ENCODE data around the gene SYNDIG1.
"Not testable (repeated sequence)": the region's sequence is repeated elsewhere in the genome, so short reads cannot be mapped to it uniquely, and the experiment has no call there.

Gene SYNDIG1

GRCh38 chr20:24492031-24492607 is 22.7 kb downstream of the SYNDIG1 start:
- no peak for DNase-seq (ENCODE audit: low read depth in 2 of 3, low spot score in 1 of 3)

GRCh38 chr20:24492698-24493097 is 23.3 kb downstream of the SYNDIG1 start:
- no peak for DNase-seq (ENCODE audit: low read depth in 2 of 3, low spot score in 1 of 3)

GRCh38 chr20:24493181-24493580 is 23.8 kb downstream of the SYNDIG1 start:
- no peak for DNase-seq (ENCODE audit: low read depth in 2 of 3, low spot score in 1 of 3)

- DNase-seq (ENCODE audit: low read depth in 2 of 3, low spot score in 1 of 3): no peak
These were observed 24.4 kb downstream of the SYNDIG1 start for GRCh38 chr20:24493661-24494459.

GRCh38 chr20:24494460-24494920 is 25.1 kb downstream of the SYNDIG1 start:
- no peak for DNase-seq (ENCODE audit: low read depth in 2 of 3, low spot score in 1 of 3)

- DNase-seq (ENCODE audit: low read depth in 2 of 3, low spot score in 1 of 3): no peak
These were observed 25.8 kb downstream of the SYNDIG1 start for GRCh38 chr20:24495266-24495665.

- no peak for DNase-seq (ENCODE audit: low read depth in 2 of 3, low spot score in 1 of 3)
These were observed 28.4 kb downstream of the SYNDIG1 start for GRCh38 chr20:24497851-24498250.

GRCh38 chr20:24498641-24499040 is 29.2 kb downstream of the SYNDIG1 start:
- no peak for DNase-seq (ENCODE audit: low read depth in 2 of 3, low spot score in 1 of 3)

GRCh38 chr20:24499472-24499871 is 30.0 kb downstream of the SYNDIG1 start:
- DNase-seq (ENCODE audit: low read depth in 2 of 3, low spot score in 1 of 3): no peak

GRCh38 chr20:24501764-24502556 is 32.5 kb downstream of the SYNDIG1 start:
- no peak for DNase-seq (ENCODE audit: low read depth in 2 of 3, low spot score in 1 of 3)

- no peak for DNase-seq (ENCODE audit: low read depth in 2 of 3, low spot score in 1 of 3)
These were observed 33.2 kb downstream of the SYNDIG1 start for GRCh38 chr20:24502661-24503060.

GRCh38 chr20:24503352-24503931 is 34.0 kb downstream of the SYNDIG1 start:
- no peak for DNase-seq (ENCODE audit: low read depth in 2 of 3, low spot score in 1 of 3)

- no peak for DNase-seq (ENCODE audit: low read depth in 2 of 3, low spot score in 1 of 3)
These were observed 35.2 kb downstream of the SYNDIG1 start for GRCh38 chr20:24504331-24505285.

- no peak for DNase-seq (ENCODE audit: low read depth in 2 of 3, low spot score in 1 of 3)
These were observed 36.7 kb downstream of the SYNDIG1 start for GRCh38 chr20:24506146-24506545.

- no peak for DNase-seq (ENCODE audit: low read depth in 2 of 3, low spot score in 1 of 3)
These were observed 37.3 kb downstream of the SYNDIG1 start for GRCh38 chr20:24506696-24507095.

- DNase-seq (ENCODE audit: low read depth in 2 of 3, low spot score in 1 of 3): no peak
These were observed 37.9 kb downstream of the SYNDIG1 start for GRCh38 chr20:24507182-24507853.

GRCh38 chr20:24512441-24512840 is 43.0 kb downstream of the SYNDIG1 start:
- DNase-seq (ENCODE audit: low read depth in 2 of 3, low spot score in 1 of 3): not testable (repeated sequence)

GRCh38 chr20:24518515-24518914 is 49.1 kb downstream of the SYNDIG1 start:
- no peak for DNase-seq (ENCODE audit: low read depth in 2 of 3, low spot score in 1 of 3)

- no peak for DNase-seq (ENCODE audit: low read depth in 2 of 3, low spot score in 1 of 3)
These were observed 50.0 kb downstream of the SYNDIG1 start for GRCh38 chr20:24519476-24519875.

GRCh38 chr20:24521032-24521431 is 51.6 kb downstream of the SYNDIG1 start:
- no peak for DNase-seq (ENCODE audit: low read depth in 2 of 3, low spot score in 1 of 3)

All from stimulated activated CD4-positive, alpha-beta T cell treated with anti-CD3 and anti-CD28 coated beads, Interleukin-12 subunit alpha, Interleukin-12 subunit beta, amount 100 ng/mL, for 48 hours (primary cell).